22Rv1 (cell line): ENCODE measurements around the gene SPPL2A.

ENCODE experiments used
- H3K27ac ChIP-seq: fragments of 450-650 bp; 2 replicates; pipeline ENCODE4 v1.5.1; 2017
- ZFX ChIP-seq: fragments of 450-650 bp; IDR thresholded peaks from 2 replicates; pipeline ENCODE4 v1.6.1; 2017; ENCODE audit warnings: antibody characterized with exemption, borderline replicate concordance
- TF ChIP-seq, protein P1 (sequence below): fragments of 450-650 bp; IDR thresholded peaks from 2 replicates; pipeline ENCODE4 v1.5.1; 2017; ENCODE audit warnings: mild to moderate bottlenecking

The SPPL2A gene

DNA sequence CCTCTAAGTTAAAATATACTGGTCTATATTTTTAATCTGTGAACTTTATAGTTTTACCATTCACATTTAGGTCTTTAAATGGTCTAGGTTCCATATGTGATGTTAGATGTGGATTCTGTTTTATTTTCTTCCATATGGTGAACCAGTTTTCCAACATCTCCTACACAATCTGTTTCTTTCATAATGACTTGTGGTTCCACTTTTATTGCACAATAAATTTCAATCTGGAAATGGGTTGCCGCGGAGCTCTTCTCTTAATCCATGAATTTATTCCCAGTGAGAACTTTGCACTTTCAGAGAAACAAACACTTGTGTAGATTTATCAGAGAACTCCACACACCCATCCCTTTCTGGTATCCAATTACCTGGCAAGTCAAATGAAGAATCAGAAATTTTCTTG, 20.9 kb upstream of the SPPL2A start:
- H3K27ac ChIP-seq: no peak overlapping the region
- TF ChIP-seq ZFX: no peak
- TF ChIP-seq, protein P1, sequence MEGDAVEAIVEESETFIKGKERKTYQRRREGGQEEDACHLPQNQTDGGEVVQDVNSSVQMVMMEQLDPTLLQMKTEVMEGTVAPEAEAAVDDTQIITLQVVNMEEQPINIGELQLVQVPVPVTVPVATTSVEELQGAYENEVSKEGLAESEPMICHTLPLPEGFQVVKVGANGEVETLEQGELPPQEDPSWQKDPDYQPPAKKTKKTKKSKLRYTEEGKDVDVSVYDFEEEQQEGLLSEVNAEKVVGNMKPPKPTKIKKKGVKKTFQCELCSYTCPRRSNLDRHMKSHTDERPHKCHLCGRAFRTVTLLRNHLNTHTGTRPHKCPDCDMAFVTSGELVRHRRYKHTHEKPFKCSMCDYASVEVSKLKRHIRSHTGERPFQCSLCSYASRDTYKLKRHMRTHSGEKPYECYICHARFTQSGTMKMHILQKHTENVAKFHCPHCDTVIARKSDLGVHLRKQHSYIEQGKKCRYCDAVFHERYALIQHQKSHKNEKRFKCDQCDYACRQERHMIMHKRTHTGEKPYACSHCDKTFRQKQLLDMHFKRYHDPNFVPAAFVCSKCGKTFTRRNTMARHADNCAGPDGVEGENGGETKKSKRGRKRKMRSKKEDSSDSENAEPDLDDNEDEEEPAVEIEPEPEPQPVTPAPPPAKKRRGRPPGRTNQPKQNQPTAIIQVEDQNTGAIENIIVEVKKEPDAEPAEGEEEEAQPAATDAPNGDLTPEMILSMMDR: no peak

DNA sequence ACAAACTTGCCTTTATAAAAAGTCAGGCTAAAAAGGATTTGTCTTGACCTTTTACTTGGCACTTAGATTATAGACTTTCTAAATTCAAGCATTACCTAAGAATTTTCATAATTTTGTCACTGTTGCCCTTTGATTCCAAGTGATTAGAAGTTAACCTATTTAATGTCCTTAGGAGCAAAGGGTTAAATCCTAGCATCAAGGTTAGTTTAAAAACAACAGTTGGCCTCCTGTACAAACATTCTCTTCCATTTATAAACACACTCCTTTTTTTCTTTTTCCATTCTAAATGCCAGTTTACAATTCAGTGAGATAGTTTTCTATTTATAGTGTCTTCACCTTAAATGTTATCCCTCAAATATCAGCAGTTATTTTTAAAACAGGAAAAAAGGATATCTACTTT, 18.4 kb upstream of the SPPL2A start:
- H3K27ac ChIP-seq: no peak overlapping the region
- TF ChIP-seq, protein P1: no peak
- TF ChIP-seq ZFX: no peak

DNA sequence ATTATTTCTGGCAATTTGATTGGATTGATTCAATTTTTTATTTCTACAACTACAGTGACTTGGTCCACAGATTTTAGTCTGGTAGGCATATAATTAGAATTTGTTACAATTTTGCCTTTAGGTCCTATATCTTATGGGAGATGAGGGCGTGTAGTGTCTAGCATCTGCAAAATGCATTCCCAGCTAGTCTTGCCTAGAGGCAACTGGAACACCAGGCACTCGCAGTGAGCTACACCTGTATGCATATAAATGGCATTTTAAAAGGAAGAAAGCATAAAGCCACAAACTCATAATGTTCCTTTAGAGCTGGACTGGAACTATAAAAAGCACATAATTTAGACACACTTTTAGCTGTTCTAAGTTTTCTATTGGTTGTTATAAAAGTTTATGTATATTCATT, 17.9 kb upstream of the SPPL2A start:
- no peak overlapping the region for H3K27ac ChIP-seq
- TF ChIP-seq, protein P1: no peak
- no peak for TF ChIP-seq ZFX

DNA sequence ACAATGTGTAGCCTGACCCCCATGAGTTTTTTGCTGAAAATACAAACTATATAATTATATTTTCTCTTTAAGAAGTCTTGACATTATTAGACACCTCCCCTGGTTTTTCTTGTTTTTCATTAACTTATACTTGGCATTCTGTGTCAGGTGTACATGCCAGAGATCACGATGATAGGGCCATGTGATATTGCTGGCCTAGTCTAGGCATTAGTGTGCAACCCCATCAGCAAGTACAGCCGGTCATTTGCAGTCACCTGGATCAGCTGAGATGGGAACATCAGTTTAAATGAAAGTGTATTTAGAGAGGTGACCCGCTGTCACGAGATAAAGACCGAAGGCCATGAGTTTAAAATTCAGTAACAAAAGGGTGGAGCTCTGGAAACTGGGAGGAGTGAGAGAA, 12.6 kb upstream of the SPPL2A start:
- H3K27ac ChIP-seq: no peak overlapping the region
- TF ChIP-seq, protein P1: no peak
- no peak for TF ChIP-seq ZFX

DNA sequence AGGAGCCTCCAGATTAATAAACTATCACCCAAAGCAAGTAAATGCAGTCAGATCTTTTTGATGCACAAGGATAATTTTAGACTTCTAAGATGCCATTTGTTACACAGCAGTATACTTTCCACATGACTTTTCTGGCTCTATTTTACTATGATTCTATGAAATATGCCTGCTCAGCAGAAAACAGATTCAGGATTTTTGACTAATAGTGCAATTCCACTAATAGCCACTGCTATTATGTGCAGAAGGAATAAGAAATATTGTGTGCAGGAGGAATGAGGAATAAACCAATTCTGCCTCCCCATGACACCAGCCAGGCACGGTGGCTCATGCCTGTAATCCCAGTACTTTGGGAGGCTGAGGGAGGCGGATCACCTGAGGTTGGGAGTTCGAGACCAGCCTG, 11.5 kb upstream of the SPPL2A start:
- no peak for TF ChIP-seq ZFX
- no peak overlapping the region for H3K27ac ChIP-seq

DNA sequence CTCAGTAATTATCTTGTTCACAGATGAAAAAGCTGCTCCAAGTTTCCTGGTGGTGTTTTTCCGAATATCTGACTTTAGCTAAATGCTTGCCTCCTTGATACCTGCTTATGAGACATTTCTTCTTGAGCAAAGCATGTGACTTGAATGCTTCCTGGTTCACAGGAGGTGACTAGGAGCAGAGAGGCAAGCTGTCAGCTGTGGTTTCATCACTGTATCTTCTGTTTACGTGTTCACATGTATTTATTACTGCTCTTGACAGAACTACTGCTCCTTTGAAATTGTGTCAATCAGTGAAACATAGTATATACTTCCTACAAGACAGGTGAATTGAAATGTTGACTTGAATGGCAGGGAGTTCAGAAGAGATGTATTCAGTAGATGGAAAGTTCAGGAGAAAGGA, 8.9 kb upstream of the SPPL2A start:
- TF ChIP-seq, protein P1: no peak
- TF ChIP-seq ZFX: no peak
- no peak overlapping the region for H3K27ac ChIP-seq

DNA sequence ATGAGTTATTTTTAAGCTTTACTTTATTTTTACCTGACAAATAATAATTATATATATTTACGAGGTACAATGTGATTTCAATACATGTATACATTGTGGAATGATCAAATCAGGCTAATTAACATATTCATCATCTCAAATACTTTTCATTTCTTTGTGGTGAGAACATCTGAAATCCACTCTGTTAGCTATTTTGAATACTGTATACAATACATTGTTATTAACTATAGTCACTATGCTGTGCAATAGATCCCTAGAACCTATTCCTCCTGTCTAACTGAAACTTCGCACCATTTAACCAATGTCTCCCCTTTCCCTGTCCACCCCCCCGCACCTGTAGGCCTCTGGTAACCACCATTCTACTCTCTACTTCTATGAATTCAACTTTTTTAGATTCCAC, 7.9 kb upstream of the SPPL2A start:
- no peak overlapping the region for H3K27ac ChIP-seq
- TF ChIP-seq ZFX: no peak
- TF ChIP-seq, protein P1: no peak

DNA sequence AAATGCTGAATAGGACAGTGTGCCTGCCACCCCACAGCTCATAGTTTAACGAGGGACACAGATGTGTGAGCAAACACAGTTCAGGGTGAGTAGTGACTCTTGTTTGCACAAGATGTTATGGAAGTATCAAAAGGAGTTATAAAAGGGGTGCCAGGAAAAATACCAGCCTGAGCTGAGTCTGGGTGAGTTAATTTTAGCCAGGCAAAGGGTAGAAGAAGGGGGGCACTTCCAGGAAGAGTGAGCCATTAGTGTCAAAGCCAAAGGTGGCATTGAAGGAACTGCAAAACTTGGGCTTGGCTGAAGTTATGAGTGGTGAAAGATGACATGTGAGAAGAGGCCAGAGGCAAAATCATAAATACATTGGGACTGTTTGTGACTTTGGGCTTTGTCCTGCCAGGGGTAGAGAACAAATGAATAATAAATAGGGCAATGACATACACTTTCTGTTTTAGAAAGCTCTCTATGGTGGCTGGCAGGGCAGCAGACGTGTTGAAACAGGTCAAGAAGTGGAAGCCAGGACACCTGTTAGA, 1.9 kb upstream of the SPPL2A start:
- H3K27ac ChIP-seq: no peak overlapping the region
- no peak for TF ChIP-seq ZFX
- TF ChIP-seq, protein P1: no peak
